ENCODE data around the gene NRIP1.

The NRIP1 gene

GRCh38 chr21:14916676-14917141, 148.1 kb downstream of the NRIP1 start:
- DNase-seq (ENCODE audit: low read depth in 3 of 3) = no peak

- DNase-seq (ENCODE audit: low read depth in 3 of 3) = no peak
These were observed 151.2 kb downstream of the NRIP1 start for GRCh38 chr21:14913638-14914037.

- DNase-seq (ENCODE audit: low read depth in 3 of 3) = no peak
These were observed 153.4 kb downstream of the NRIP1 start for GRCh38 chr21:14911351-14911750.
